ENCODE data around the gene PFKFB4.
A peak's percentile ranks its signal among the peaks of the same experiment; 100 is the strongest.

The PFKFB4 gene

DNA sequence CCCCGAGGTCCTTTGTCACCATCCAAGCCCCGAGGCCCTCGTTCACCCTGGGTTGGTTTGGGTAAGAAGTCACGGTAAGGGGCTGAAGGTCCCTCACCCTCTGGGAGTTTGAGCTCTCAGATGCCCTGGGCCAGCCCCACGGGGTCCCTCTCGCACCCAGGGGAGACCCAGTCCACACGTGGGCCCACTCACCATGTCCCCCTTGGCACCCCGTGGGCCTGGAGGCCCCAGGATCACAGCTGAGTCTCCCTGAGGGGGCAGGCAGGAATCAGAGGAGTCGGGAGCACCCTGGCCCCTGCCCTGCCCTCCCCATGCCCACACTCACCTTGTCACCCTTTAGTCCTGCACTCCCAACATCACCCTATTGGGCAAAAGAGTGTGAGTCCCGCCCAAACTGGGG, 12.8 kb upstream of the PFKFB4 start:
- Histone ChIP-seq H3K27me3 (replicated peaks) (no peaks in the 10 kb centered on the region), H3K4me3 (ENCODE audit: low read depth, low read length) (no peak overlapping the region), H3K36me3 (replicated peaks) (peaks cover 2% of the 10 kb centered on the region), H3K27ac (no peak overlapping the region)
- in situ Hi-C loops (cut with HindIII; ENCODE audit: low pct_ligation_motif_present, low sequenced_read_pairs): no loop called here
- no peak for DNase-seq
- TF ChIP-seq, protein P1, sequence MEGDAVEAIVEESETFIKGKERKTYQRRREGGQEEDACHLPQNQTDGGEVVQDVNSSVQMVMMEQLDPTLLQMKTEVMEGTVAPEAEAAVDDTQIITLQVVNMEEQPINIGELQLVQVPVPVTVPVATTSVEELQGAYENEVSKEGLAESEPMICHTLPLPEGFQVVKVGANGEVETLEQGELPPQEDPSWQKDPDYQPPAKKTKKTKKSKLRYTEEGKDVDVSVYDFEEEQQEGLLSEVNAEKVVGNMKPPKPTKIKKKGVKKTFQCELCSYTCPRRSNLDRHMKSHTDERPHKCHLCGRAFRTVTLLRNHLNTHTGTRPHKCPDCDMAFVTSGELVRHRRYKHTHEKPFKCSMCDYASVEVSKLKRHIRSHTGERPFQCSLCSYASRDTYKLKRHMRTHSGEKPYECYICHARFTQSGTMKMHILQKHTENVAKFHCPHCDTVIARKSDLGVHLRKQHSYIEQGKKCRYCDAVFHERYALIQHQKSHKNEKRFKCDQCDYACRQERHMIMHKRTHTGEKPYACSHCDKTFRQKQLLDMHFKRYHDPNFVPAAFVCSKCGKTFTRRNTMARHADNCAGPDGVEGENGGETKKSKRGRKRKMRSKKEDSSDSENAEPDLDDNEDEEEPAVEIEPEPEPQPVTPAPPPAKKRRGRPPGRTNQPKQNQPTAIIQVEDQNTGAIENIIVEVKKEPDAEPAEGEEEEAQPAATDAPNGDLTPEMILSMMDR (IDR thresholded peaks at IDR 0.05; ENCODE audit: low read depth, low read length, missing control alignments): no peak

DNA sequence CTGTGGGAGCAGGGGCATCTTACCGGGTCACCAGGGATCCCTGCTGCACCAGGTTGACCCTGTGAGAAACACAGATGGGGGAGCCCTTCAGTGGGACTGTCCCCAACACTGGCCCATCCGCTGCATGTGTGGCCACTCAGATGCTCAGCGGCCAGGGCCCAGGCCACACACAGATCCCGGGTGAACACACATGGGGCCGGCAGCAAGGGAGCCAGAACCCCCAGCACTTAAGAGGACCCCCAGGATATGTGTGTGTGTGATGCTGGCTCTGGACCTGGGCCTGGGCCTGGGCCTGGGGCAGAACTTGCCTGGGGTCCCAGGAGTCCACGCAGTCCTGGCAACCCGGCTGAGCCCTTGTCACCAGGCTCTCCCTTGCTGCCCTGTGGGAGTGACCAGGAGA, 11.9 kb upstream of the PFKFB4 start:
- H3K36me3 ChIP-seq (replicated peaks): peaks cover 2% of the 10 kb centered on the region
- no peak overlapping the region for H3K4me3 ChIP-seq (ENCODE audit: low read depth, low read length)
- no peak overlapping the region for H3K27ac ChIP-seq
- TF ChIP-seq, protein P1 (IDR thresholded peaks at IDR 0.05; ENCODE audit: low read depth, low read length, missing control alignments): no peak
- H3K27me3 ChIP-seq (replicated peaks): no peaks in the 10 kb centered on the region
- in situ Hi-C loops (cut with HindIII; ENCODE audit: low pct_ligation_motif_present, low sequenced_read_pairs): no loop called here
- DNase-seq: no peak

DNA sequence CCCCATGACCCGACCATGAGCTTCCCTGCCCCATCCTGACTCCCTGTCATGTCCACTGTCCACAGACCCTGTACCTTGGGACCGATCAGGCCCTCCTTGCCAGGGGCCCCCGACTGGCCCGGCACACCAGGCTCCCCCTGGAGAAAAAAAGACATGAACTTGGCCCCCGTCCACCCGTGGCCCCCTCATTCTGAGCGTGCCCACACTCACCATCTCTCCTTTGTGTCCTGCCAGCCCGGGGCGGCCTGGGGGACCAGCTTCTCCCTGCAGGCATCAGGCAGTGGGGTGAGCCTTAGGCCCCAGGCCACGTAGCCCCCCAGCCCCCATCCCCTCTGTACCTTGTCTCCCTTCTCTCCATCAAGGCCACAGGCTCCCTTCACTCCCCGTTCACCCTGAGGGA, 10.9 kb upstream of the PFKFB4 start:
- Histone ChIP-seq H3K36me3 (replicated peaks) (peaks cover 2% of the 10 kb centered on the region), H3K27me3 (replicated peaks) (no peaks in the 10 kb centered on the region), H3K4me3 (ENCODE audit: low read depth, low read length) (no peak overlapping the region), H3K27ac (no peak overlapping the region)
- TF ChIP-seq, protein P1 (IDR thresholded peaks at IDR 0.05; ENCODE audit: low read depth, low read length, missing control alignments): no peak
- in situ Hi-C loops (cut with HindIII; ENCODE audit: low pct_ligation_motif_present, low sequenced_read_pairs): no loop called here
- DNase-seq: no peak

DNA sequence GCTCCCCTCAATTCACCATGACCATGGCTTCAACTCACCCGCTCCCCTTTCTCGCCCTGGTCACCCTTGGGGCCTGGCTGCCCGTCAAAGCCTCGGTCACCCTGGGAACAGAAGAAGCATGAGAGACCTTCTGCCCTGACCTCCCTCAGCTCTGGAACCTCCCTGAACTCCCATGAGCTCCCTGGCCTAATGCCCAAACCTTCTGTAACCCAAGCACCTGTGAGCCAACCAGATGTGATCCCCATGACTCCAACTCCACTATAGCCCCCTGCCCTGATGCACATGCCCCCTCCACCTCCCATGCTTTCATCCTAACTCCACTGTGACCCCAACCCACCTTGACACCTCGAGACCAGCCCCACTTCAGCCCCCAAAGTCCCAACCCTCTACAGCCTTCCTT, 10.5 kb upstream of the PFKFB4 start:
- Histone ChIP-seq H3K36me3 (replicated peaks) (peaks cover 2% of the 10 kb centered on the region), H3K4me3 (ENCODE audit: low read depth, low read length) (no peak overlapping the region), H3K27ac (no peak overlapping the region), H3K27me3 (replicated peaks) (no peaks in the 10 kb centered on the region)
- TF ChIP-seq, protein P1 (IDR thresholded peaks at IDR 0.05; ENCODE audit: low read depth, low read length, missing control alignments): no peak
- in situ Hi-C loops (cut with HindIII; ENCODE audit: low pct_ligation_motif_present, low sequenced_read_pairs): no loop called here
- no peak for DNase-seq

DNA sequence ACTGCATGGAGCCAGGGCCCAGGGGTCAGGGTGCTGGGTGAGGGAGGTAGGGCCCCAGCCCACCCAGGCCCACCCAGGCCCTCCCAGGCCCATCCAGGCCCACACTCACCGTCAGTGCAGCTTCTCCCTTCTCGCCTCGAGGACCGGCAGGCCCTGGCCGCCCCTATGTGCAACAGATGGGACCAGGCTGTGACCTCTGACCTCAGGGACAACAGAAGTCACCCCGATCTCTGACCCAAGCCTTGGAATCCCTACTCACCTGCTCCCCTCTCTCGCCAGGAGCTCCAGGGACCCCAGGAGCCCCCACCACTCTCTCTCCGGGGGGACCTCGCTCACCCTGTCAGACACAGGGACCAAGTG, 9.8 kb upstream of the PFKFB4 start:
- H3K27me3 ChIP-seq (replicated peaks): no peaks in the 10 kb centered on the region
- in situ Hi-C loops (cut with HindIII; ENCODE audit: low pct_ligation_motif_present, low sequenced_read_pairs): no loop called here
- no peak overlapping the region for H3K27ac ChIP-seq
- no peak for DNase-seq
- no peak overlapping the region for H3K4me3 ChIP-seq (ENCODE audit: low read depth, low read length)
- TF ChIP-seq, protein P1 (IDR thresholded peaks at IDR 0.05; ENCODE audit: low read depth, low read length, missing control alignments): no peak
- H3K36me3 ChIP-seq (replicated peaks): peaks cover 2% of the 10 kb centered on the region

DNA sequence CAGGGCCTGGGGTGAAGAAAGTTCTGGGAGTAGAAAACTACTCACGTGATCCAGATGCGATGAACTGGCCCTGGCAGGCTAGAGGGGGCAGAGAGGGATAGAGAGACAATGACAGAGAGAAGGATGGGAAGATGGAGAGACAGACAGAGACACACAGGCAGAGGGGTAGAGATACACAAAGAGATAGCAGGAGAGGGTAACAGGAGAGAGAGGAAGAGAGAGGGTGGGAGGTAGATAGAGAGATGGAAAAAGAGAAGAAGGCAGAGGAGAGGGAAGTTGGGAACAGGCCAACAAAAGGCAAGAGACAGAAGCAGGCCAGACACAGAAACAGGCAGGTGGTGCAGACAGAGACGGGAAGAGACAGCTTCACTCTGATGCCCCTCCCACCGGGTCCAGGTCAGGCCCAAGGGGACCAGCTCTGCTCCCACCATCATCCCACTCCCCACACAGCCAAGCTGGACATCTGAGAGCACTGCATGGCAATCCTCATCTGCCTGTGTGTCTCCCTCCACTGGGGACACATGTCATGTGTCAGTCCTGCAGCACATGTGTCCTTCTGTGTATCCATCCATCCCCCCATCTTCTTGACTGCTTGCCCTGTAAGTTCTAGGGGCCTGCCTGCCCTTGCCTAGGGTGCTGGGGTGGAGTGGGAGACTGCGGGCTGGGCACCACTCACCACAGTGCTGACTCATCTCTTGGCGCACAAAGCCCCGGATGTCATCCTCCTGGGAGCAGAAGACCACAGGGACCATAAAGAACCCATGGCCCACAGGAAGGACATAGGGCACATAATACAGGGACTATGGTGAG, 9.2 kb upstream of the PFKFB4 start:
- peak; percentile 56 for DNase-seq
- H3K36me3 ChIP-seq (replicated peaks): peaks cover 2% of the 10 kb centered on the region
- H3K27ac ChIP-seq: no peak overlapping the region
- in situ Hi-C loops (cut with HindIII; ENCODE audit: low pct_ligation_motif_present, low sequenced_read_pairs): no loop called here
- TF ChIP-seq, protein P1 (IDR thresholded peaks at IDR 0.05; ENCODE audit: low read depth, low read length, missing control alignments): no peak
- H3K27me3 ChIP-seq (replicated peaks): no peaks in the 10 kb centered on the region
- no peak overlapping the region for H3K4me3 ChIP-seq (ENCODE audit: low read depth, low read length)

All from brain microvascular endothelial cell (primary cell).